Esophagus muscularis mucosa (tissue), 4 donors: ENCODE results near the gene VILL. TPM values are rescaled to one million over a fixed set of nuclear protein-coding genes. Genes with fewer than 3 reads are reported as not detected.

Source experiments
- DNase-seq: peaks from one replicate; pipeline ENCODE4 v3.0.0-alpha.2; 2017; ENCODE audit errors: extremely low spot score
- H3K27ac ChIP-seq, 4 donors: fragments of 200-600 bp; sonication (generic); replicated peaks in 1 of 4; 1 replicate in 3 of 4; 2 replicates in 1 of 4; pipeline ENCODE4 v1.5.1; 2016 to 2019; ENCODE audit warnings: mild to moderate bottlenecking in 1 of 4
- H3K27me3 ChIP-seq, 4 donors: fragments of 200-600 bp; sonication (generic); one replicate each; pipeline versions ENCODE4 v1.5.1 to v1.6.0; 2016 to 2019
- H3K36me3 ChIP-seq, 4 donors: fragments of 200-600 bp; sonication (generic); one replicate each; pipeline ENCODE4 v1.5.1; 2016 to 2019
- H3K4me1 ChIP-seq, 4 donors: fragments of 200-600 bp; sonication (generic); one replicate each; pipeline ENCODE4 v1.5.1; 2016 to 2019
- H3K4me3 ChIP-seq, 4 donors: fragments of 200-600 bp; sonication (generic); 1 replicate in 2 of 4; 2 replicates in 2 of 4; pipeline ENCODE4 v1.5.1; 2016 to 2019; ENCODE audit warnings: mild to moderate bottlenecking in 4 of 4, moderate library complexity in 1 of 4
- H3K9me3 ChIP-seq, 4 donors: fragments of 200-600 bp; sonication (generic); 1 replicate in 3 of 4; 2 replicates in 1 of 4; pipeline ENCODE4 v1.5.1; 2016 to 2019
- CTCF ChIP-seq, 3 experiments: fragments of 200-600 bp in 2 of 3; fragments of 450-650 bp in 1 of 3; sonication (generic) in 2 of 3; IDR thresholded peaks; one replicate each; pipeline ENCODE4 v1.5.1; 2017 to 2019; ENCODE audit warnings: antibody characterized with exemption in 3 of 3, mild to moderate bottlenecking in 2 of 3, moderate library complexity in 1 of 3
- EP300 ChIP-seq: sonication (generic); formaldehyde crosslinking; IDR thresholded peaks from one replicate; pipeline ENCODE4 v1.6.1; 2017; ENCODE audit warnings: antibody characterized with exemption
- POLR2A ChIP-seq: fragments of 450-650 bp; IDR thresholded peaks from one replicate; pipeline ENCODE4 v1.6.1; 2017; ENCODE audit warnings: antibody characterized with exemption, moderate library complexity, mild to moderate bottlenecking, low read depth
- POLR2AphosphoS5 ChIP-seq, 2 donors: sonication (generic); formaldehyde crosslinking; IDR thresholded peaks; one replicate each; pipeline ENCODE4 v1.6.1; 2017; ENCODE audit warnings: antibody characterized with exemption in 2 of 2
- WGBS: methylation state at CpG from one replicate; pipeline ENCODE4 v1.1.5; 2018; 5-methylcytosine and 5-hydroxymethylcytosine counted together
- intact Hi-C: fragments of 100-400 bp; cut with DNase I; formaldehyde crosslinking; loops from one replicate; pipeline ENCODE4 v1.15.1; 2023
- total RNA-seq, 4 donors: library from RNA; depleted of rRNA; stranded (reverse); fragments of >200 nt; gene quantifications; one replicate each; pipeline versions ENCODE4 v1.1.0 to v1.2.1, GENCODE V29; 2016

The VILL gene
- total RNA-seq, 4 donors from 2014 or later: 3.2 to 5.1 (median 4.4) TPM

- no peak for DNase-seq
- WGBS: 95% methylated on average over 6 of the region's 6 CpGs
- Histone ChIP-seq H3K36me3 (peaks cover 0 to 15% (median 4%) of the 10 kb centered on the region in 4 donors), H3K4me1 (peaks cover 21 to 58% (median 42%) of the 10 kb centered on the region in 4 donors), H3K9me3 (no peaks in the 10 kb centered on the region), H3K27me3 (no peaks in the 10 kb centered on the region), H3K4me3 (no peak overlapping the region), H3K27ac (no peak overlapping the region)
- intact Hi-C loops: no loop called here
- TF ChIP-seq CTCF (IDR thresholded peaks at IDR 0.05) (no peak), EP300 (no peak), POLR2AphosphoS5 (IDR thresholded peaks at IDR 0.05) (no peak), POLR2A (no peak)
Measured at GRCh38 chr3:37954881-37955280, 35.7 kb upstream of the VILL start.

GRCh38 chr3:37955918-37956707 is 34.5 kb upstream of the VILL start:
- peaks cover 0 to 18% (median 4%) of the 10 kb centered on the region in 4 donors for H3K36me3 ChIP-seq
- H3K4me3 ChIP-seq: no peak overlapping the region
- TF ChIP-seq POLR2A (no peak), POLR2AphosphoS5 (IDR thresholded peaks at IDR 0.05) (no peak), CTCF (IDR thresholded peaks at IDR 0.05) (no peak), EP300 (no peak)
- WGBS: 63% methylated on average over 3 of the region's 3 CpGs
- no peaks in the 10 kb centered on the region for H3K27me3 ChIP-seq
- DNase-seq: no peak
- peak overlapping the region; percentile 57 to 72 (median 69) for H3K27ac ChIP-seq
- H3K9me3 ChIP-seq: no peaks in the 10 kb centered on the region
- intact Hi-C loops: no loop called here
- peaks cover 21 to 56% (median 42%) of the 10 kb centered on the region in 4 donors for H3K4me1 ChIP-seq

GRCh38 chr3:37956723-37957538 is 33.7 kb upstream of the VILL start:
- DNase-seq: no peak
- peaks cover 24 to 62% (median 49%) of the 10 kb centered on the region in 4 donors for H3K4me1 ChIP-seq
- intact Hi-C loops: no loop called here

GRCh38 chr3:37957539-37957936 is 33.0 kb upstream of the VILL start:
- 79% methylated on average over 7 of the region's 7 CpGs for WGBS
- H3K27me3 ChIP-seq: no peaks in the 10 kb centered on the region
- intact Hi-C loops: no loop called here
- peaks cover 0 to 18% (median 4%) of the 10 kb centered on the region in 4 donors for H3K36me3 ChIP-seq
- H3K4me1 ChIP-seq: peaks cover 27 to 62% (median 52%) of the 10 kb centered on the region in 4 donors
- DNase-seq: no peak
- TF ChIP-seq EP300: no peak
- TF ChIP-seq CTCF (IDR thresholded peaks at IDR 0.05): no peak
- H3K9me3 ChIP-seq: no peaks in the 10 kb centered on the region
- peak overlapping the region; percentile 57 to 72 (median 69) for H3K27ac ChIP-seq
- no peak overlapping the region for H3K4me3 ChIP-seq

More at GRCh38 chr3:37956723-37957538, 33.7 kb upstream of the VILL start:
- TF ChIP-seq POLR2A (no peak), CTCF (IDR thresholded peaks at IDR 0.05) (no peak), EP300 (no peak), POLR2AphosphoS5 (IDR thresholded peaks at IDR 0.05) (no peak)
- Histone ChIP-seq H3K27me3 (no peaks in the 10 kb centered on the region), H3K4me3 (no peak overlapping the region), H3K36me3 (peaks cover 0 to 18% (median 4%) of the 10 kb centered on the region in 4 donors), H3K27ac (peak overlapping the region; percentile 57 to 72 (median 69)), H3K9me3 (no peaks in the 10 kb centered on the region)
- 70% methylated on average over 2 of the region's 2 CpGs for WGBS
